GM19397 (cell line): Measurements from ENCODE around the gene RNF207.
A peak's percentile ranks its signal among the peaks of the same experiment; 100 is the strongest.

Experiments
- ATAC-seq: cut with Tn5 transposase; IDR thresholded peaks from one replicate; pipeline ENCODE4 v1.9.1; 2021; ENCODE audit warnings: mild to moderate bottlenecking, moderate library complexity; ENCODE audit not compliant: unreplicated experiment

RNF207 gene

GRCh38 chr1:6174621-6175410 lies 31.1 kb upstream of the RNF207 start:
- no peak for ATAC-seq

GRCh38 chr1:6175411-6175828 lies 30.5 kb upstream of the RNF207 start:
- no peak for ATAC-seq

- ATAC-seq, result no peak
These were observed 29.1 kb upstream of the RNF207 start for GRCh38 chr1:6176779-6177178.

- no peak for ATAC-seq
These were observed 28.1 kb upstream of the RNF207 start for GRCh38 chr1:6177681-6178380.

- ATAC-seq, result no peak
These were observed 27.0 kb upstream of the RNF207 start for GRCh38 chr1:6178751-6179563.

- no peak for ATAC-seq
These were observed 26.2 kb upstream of the RNF207 start for GRCh38 chr1:6179564-6180175.

GRCh38 chr1:6180268-6180706 lies 25.6 kb upstream of the RNF207 start, which contains the start of gene CHD5:
Gene CHD5, minus strand, starts transcription at chr1:6180321. Its CDS starts 298 bp downstream, at chr1:6180023.
- ATAC-seq, result no peak

GRCh38 chr1:6180707-6181311 lies 25.1 kb upstream of the RNF207 start:
- no peak for ATAC-seq

- no peak for ATAC-seq
These were observed 24.6 kb upstream of the RNF207 start for GRCh38 chr1:6181347-6181770.

- no peak for ATAC-seq
These were observed 22.4 kb upstream of the RNF207 start for GRCh38 chr1:6183520-6183989.

GRCh38 chr1:6184083-6184783 lies 21.7 kb upstream of the RNF207 start:
- no peak for ATAC-seq

GRCh38 chr1:6185151-6185550 lies 20.8 kb upstream of the RNF207 start:
- ATAC-seq, result no peak

GRCh38 chr1:6185635-6186382 lies 20.1 kb upstream of the RNF207 start:
- no peak for ATAC-seq

GRCh38 chr1:6188466-6188865 lies 17.5 kb upstream of the RNF207 start:
- no peak for ATAC-seq

- no peak for ATAC-seq
These were observed 14.0 kb upstream of the RNF207 start for GRCh38 chr1:6191968-6192367.

- no peak for ATAC-seq
These were observed 8.0 kb upstream of the RNF207 start for GRCh38 chr1:6197746-6198427.

GRCh38 chr1:6198646-6199297 lies 7.1 kb upstream of the RNF207 start:
- ATAC-seq, result peak; percentile 24
